ENCODE measurements around the gene ABI3BP.

DNA sequence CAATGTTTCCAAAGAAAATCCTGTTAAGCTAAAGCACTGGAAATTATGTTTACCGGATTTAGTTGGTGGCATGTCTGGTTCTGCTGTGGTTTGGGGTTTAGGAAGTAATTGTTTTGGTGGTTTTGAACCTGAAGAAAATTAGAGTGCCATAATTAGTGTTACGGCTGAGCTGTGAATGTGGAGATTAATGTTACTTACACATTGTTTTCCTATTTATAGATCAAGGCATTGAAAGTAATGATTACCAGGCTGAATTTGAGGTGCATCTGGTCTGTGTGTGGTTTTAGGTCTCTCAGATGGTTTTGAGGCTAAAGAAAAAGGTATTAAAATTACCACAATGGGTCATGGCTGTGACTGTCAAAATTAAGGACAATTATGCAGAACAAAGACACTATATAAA, 155.1 kb downstream of the ABI3BP start:
- TF ChIP-seq TARDBP (IDR thresholded peaks at IDR 0.05; ENCODE audit: borderline replicate concordance) (no peak), MTA3 (IDR thresholded peaks at IDR 0.05; ENCODE audit: borderline replicate concordance, low read length) (no peak), NKRF (conservative IDR thresholded peaks at IDR 0.05) (no peak), FOXK2 (IDR thresholded peaks at IDR 0.05) (no peak), CHD4 (IDR thresholded peaks at IDR 0.05) (no peak), SREBF2 (IDR thresholded peaks at IDR 0.05; ENCODE audit: low read length) (no peak), BCLAF1 (IDR thresholded peaks at IDR 0.05) (no peak), E2F4 (IDR thresholded peaks at IDR 0.05; ENCODE audit: low read depth, low read length) (no peak), CTCF (IDR thresholded peaks at IDR 0.05 in 2 of 3, conservative IDR thresholded peaks at IDR 0.05 in 1 of 3; ENCODE audit: control insufficient read depth in 2 of 3, extremely low read depth in 1 of 3, insufficient read depth in 1 of 3, low read depth in 3 of 3, low read length in 3 of 3) (no peak)
- TF ChIP-seq, protein P1, sequence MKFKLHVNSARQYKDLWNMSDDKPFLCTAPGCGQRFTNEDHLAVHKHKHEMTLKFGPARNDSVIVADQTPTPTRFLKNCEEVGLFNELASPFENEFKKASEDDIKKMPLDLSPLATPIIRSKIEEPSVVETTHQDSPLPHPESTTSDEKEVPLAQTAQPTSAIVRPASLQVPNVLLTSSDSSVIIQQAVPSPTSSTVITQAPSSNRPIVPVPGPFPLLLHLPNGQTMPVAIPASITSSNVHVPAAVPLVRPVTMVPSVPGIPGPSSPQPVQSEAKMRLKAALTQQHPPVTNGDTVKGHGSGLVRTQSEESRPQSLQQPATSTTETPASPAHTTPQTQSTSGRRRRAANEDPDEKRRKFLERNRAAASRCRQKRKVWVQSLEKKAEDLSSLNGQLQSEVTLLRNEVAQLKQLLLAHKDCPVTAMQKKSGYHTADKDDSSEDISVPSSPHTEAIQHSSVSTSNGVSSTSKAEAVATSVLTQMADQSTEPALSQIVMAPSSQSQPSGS (IDR thresholded peaks at IDR 0.05; ENCODE audit: low read length) = no peak
